NCI-H82 treated with DMSO at 0.1 percent for 48 hours (cell line): Measurements from ENCODE around the gene TECPR1.

ENCODE experiments used
- DNase-seq: peaks from one replicate; lab custom pipeline; 2025; ENCODE audit not compliant: unreplicated experiment; lab: John Stamatoyannopoulos, UW

The TECPR1 gene

DNA sequence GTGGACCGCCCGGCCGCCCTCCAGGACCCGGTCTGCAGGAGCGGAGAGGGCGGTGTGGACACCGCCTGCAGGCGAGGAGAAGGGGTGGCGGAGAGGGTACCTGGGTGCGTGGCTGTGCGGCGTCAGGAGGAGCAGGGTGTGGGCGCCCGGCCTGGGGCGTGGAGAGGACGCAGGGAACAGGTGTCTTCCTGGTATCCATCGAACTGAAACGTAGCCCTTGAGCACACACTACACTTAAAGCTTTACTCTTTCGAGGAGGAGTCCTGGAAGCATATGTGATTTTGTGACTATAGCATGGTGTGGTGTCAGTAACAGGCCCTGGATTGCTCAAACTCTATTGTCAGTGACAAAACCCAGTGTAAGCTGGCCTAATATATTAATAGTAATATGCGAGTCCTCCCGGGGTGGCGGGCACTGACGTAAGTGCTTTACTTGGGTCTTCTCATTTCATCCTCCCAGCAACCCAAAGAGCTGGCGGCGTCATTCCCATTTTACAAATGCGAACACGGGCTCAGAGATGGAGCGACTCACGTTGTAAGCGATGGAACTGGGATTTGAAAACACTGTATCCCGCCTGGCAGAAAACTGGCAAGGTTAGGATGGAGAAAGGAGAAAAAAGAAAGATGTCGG is 508 bp upstream of the TECPR1 start:
- DNase-seq, result no peak

DNA sequence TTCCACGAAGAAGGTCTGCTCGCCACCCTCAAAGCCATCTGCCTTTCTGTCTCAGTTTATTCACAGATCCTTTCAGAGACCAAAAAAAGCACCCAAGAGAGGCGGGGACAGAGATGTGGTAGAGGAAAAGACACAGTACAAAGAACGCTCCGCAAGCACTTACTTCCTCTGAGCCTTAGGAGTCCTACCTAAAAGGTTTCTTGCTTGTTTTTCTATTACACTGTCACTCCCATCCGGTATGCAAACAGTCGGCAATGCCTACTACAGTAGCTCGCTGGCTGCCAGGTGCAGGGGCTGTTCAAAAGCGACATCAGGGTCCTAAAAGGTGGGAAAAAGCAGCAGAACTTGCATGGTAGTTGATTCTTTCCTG is 816 bp downstream of the TECPR1 start:
- no peak for DNase-seq

DNA sequence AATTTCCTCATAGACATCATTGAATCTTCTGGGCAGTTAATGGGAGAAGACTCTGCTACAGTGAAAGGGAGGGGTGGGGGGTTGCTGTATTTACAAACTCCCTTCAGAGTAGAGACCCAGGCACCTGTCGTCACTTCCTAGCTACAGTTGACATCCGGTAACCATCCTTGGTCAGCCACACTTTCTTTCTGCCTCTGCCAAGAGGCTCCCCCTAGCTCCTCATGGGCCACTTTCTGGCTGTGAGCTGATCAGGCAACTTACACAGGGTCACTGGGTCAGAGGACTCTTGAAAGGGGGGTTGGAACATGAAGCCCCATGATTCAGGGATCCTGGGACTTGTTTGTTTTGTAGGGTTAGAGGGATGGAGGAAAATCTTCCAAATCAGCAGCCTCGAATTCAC is 1.2 kb downstream of the TECPR1 start:
- no peak for DNase-seq

DNA sequence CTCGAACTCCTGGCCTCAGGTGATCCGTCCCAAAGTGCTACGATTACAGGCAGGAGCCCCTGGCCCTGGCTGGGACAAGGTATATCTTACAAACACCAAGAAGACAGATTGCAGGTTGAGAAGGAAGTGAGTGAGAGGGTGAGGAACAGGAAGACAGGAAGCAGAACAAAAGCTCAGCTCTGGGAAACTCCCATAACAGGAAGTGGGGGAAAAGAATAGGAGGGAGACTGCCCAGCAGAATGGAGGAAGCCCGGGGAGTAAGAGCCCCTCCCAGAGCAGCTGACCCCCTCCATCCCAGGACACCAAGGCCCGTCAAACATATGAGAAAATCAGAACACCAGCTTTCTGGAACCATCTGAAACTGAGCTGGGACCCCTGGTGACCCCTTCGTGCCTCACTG is 2.9 kb downstream of the TECPR1 start:
- DNase-seq, result no peak

DNA sequence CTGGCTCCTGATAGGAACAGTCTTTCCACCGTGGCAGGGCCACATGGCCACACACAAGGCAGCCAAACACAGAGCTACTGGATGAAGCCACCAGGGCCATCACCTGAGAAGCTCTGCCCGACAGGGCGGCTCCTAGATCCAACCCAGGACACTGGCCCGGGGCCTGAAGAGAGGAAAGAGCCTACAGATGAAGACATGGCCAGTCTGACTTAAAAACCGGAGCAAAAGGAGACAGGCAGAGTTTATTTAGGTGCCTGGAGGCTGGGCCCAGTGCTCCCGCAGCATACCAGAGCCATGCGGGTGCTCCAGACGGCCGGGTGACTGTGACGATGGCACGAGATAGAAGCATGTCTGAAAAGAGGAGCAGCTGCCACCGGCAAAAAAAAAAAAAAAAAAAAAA is 3.9 kb downstream of the TECPR1 start:
- no peak for DNase-seq

DNA sequence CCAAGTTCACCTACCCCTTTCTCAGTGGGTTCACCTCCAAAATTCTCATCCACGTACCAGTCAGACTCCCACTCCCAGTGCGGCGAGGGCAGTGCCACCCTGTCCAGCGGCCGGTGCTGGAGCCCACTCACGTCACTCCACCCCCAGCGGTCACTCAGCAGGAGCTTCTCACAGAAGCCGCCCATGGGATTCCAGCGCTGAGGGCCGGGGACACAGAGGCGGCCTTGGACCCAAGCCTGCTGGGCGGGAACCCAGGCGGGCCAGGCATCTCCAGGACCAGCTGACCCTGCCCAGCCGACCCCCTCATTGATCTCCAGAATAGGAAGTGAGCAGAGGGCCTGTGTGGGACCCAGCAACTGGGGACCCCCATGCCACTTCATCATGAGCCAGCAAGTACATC is 7.2 kb downstream of the TECPR1 start:
- no peak for DNase-seq

DNA sequence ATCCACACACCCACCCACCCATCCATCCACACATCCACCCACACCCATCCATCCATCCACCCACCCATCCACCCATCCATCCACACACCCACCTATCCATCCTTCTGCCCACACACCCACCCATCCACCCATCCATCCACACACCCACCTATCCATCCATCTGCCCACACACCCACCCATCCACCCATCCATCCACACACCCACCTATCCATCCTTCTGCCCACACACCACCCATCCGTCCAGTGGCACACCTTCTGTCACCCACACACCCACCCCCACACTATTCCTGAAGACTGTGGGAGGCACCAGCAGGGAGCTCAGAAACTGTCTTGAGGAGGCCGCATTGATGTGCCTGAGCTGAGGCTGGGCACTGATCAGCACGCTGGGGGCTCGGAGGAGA is 9.1 kb downstream of the TECPR1 start:
- no peak for DNase-seq

DNA sequence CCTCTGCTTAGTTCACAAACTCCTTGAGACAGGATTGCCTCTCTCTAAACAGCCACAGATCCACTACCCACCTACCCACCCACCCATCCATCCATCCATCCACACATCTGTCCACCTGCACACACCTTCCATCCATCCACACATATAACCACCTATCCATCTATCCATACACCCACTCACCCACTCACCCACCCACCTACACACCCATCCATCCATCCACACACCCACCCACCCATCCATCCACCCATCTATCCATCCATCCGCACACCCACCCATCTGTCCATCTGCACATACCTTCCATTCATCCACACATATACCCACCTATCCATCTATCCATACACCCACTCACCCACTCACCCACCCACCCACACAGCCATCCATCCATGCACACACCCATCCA is 9.7 kb downstream of the TECPR1 start:
- DNase-seq, result no peak

DNA sequence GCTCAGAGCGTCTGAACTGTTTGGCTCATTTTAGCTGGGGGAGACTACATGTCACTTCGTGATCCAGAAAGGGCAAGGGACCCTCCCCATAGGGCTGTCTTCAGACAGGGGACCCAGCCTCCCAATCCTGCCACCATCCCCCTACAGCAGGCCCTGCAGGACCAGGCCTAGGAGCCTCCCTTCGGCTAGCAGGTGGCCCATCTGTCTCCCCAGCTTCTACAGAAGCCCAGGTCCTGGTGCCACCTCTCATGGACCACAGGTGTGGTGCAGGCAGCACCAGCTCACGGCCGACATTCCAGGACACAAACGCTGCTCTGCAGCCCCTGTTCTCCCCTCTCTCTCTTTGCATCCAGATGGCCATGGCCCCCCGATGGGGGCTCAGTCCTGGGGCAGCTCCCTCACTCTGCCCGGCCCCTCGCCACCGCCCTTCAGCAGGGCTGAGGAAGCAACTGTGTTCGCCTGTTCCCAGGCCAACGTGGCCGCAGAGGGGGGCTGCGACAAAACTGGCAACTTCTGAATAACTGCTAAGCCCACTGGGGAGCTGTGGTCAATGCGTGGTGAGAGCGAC is 10.3 kb downstream of the TECPR1 start:
- DNase-seq, result no peak

DNA sequence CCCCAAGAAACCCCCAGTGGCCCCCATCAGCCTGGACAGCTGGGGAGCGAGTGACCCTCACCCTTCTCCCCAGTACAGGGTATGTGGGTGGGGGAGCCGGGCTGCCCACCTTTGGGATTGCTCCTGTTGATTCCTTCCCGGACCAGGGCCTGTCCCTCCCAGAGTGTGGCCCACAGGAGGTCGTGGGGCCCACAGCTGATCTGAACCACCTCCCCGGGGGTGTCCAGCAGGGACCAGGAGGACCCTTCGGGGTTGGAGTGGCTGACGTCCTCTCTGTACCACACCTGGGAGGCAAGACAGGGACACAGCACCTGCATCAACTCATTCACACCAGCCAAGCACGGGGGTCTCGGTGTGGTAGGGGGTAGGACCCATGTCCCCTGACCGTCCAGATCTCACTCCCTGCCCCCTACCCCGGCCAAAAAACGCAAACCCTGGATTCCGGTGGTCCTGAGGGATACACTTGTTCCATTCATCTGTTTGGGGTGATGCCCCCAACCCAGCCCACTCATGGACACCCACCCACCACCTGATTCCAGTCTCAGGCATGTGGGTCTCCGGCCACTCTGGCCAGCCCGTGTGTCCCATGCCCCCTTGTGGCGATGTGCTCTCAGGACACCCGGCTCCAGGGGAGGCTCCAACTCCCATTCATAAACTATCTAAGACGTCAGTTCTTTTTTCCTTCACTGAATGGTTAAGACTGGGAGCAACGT is 10.9 kb downstream of the TECPR1 start:
- DNase-seq, result no peak

DNA sequence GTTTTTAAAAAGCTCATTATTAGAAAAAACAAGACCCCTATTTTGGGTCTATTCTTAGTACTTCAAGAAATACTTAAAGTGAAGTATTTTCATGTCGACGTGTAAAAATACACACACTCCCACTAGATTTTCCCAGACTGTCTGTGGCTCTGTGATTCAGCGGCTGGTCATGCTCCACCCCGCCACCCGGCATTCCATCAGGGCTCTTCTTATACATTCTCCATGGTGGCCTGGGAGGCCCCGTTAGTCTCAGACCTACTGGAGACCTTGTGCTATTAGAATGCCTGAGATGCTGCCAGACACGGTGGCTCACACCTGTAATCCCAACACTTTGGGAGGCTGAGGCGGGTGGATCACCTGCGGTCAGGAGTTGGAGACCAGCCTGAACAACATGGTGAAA is 13.1 kb downstream of the TECPR1 start:
- no peak for DNase-seq

DNA sequence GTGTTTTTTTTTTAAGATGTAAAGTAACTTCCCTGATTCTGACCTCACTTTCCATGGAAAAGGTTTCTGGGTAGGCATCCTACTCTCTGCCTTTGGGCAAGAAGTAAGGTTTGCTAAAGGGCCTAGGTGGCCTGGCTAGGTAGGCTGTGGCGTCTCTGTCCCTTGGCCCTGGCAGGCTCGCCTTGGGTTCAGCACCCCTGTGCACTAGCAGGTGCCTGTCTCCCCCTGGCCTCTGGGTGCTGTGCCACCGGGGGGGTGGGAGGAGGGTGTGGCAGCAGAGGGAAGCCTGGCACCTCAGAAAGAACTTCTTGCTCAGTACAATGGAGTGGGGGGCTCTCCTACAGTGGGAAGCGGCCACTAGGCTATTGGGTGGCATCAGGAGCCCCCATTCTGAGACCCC is 14.0 kb downstream of the TECPR1 start:
- DNase-seq, result no peak

DNA sequence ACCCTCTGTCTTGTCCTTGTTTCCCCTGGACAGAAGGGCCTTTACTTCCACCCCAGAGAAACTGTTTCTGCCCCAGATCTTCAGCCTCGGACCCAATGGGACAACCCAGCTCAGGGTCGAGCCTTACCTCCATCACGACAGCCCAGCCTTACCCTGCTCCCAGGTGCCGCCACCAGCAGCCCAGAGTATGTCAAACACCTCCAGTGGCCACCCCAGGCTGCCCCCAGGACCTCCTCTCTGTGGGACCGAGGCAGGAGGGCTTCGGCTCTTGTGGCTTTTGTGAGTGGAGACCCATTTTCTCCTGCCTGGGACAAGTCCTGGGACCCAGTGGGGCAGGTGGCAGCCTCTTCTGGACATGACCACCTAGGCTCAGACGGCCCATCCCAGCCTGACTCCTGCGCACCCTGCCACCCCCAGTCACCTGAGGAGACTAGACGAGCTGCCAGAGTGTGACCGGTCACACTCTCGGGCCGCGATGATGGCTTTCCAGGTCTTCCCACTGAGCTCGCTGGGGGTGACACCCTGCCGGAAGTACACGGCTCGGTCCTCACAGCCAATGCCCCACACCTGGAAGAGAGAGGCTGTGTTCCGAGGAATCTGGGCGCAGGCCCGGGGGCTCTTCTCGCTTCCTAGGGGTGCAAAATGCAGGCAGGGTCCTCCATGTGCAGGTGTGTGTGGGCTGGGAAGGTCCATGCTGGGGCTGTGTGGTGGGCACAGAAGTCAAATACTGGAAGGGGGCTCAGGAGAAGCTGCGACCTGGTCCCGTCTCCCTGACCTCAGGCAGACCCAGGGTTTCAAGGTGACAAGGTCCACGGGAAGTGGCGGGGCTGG is 15.5 kb downstream of the TECPR1 start:
- DNase-seq, result no peak

DNA sequence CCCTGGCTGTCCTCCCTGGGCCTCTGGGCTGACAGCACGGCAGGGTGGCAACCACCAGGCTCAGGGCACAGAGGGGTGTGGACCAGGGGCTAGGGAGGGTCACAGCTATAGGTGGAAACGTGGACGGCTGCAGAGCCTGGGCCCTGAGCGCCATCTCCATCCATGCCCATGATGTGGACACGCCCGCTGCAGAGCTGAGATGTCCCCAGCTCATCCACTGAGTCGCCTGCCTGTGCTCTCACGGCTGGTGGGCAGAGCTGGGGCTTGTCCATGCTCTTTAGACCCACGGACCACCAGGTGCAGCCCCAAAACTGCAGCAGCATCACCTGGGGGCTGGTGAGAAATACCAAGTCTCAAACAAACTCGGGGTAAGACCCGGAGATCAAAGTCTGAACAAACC is 16.1 kb downstream of the TECPR1 start:
- no peak for DNase-seq

DNA sequence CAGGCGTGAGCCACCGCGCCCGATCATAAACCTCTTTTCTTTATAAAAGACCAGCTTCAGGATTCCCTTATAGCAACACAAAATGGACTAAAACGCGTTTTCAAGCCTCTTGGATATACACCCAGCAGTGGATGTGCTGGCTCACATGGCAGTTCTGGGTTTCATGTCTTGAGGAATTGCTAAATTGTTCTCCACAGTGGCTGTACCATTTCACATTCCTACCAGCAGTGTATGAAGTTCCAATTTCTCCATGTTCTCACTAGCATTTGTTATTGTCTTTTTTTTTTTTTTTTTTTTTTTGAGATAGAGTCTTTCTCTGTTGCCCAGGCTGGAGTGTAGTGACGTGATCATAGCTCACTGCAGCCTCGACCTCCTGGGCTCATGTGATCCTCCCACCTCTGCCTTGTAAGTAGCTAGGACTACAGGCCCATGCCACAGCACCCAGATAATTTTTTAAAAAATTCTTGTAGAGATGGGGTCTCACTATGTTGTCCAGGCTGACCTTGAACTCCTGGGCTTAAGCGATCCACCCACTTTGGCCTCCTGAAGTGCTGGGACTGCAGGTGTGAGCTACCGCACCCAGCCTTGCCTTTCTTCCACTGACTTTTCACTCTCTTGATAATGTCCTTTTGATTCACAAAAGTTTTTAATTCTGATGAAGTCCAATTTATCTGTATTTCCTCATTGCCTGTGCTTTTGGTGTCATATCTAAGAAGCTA is 17.4 kb downstream of the TECPR1 start:
- DNase-seq, result no peak

DNA sequence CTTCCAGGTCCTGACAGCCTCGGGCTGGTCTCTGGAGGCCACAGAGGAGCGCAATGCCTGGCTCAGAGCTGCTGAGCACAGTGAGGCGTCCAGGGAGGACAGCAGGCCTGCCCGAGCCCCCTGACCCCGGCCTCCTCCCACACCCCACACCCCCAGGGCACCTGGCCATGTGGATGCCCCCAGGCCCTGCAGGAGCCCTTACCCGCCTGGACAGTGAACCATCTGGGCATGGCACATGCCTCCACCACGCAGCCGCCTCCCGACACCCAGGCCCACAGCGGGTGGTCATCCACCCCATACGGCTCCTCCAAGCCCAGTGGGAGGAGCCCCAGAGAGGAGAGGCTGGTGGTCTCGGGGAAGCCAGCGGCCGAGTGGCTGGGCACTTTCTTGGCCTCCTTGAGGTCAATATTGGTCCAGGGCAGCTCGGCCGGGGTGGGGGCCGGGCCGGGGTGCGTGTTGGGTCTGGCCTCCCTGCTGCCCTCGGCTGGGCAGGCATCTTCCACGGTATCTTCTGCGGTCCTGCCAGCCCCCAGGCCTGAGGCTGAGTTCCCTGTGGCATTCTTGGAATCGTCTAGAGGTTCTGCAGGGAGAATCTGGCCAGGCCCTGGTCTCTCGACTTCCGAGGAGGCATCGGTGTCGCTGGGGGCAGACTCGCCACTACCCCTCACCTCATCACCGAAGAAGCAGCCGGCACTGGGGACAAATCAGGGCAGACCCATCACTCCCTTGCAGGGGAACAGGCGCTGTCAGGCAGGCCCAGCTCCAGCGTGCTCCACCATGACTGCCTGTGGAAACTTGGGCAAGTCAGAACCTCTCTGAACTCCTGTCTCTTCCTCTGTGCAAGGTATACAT is 18.6 kb downstream of the TECPR1 start:
- DNase-seq, result no peak

DNA sequence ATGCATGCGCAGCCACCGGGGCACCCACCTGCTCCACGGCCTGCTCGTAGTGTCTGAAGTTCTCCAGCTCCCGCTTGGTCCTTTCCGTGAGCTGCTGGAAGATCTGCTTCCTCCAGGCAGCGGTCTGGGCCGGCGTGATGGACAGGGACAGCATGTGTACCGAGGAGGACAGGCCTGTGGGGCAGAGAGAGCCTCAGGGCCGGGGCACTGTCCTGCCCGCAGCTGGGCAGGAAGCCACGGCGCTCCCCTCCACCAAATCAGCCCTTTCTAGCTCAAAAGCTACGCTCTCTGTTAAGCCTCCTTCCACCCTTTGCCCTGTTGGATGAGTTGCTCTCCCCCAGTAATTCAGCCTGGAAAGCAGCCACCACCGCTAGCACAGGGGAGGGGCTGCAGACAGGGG is 19.2 kb downstream of the TECPR1 start:
- DNase-seq, result no peak

DNA sequence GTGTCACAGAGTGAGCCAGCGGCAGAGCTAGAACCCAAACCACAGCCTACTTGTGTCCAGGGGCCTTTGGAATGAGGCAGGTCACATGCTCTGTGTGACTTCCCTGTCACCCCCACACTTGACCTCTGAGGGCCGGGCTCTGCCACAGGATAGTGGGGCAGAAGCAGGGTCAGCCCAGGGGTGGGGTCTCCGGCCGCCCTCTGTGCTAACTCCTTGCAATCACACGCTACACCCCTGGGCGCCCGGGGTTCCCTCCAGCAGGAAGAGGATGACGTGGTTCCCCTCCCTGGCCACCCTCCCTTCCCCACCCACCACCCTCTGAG is 19.8 kb downstream of the TECPR1 start:
- DNase-seq, result no peak

DNA sequence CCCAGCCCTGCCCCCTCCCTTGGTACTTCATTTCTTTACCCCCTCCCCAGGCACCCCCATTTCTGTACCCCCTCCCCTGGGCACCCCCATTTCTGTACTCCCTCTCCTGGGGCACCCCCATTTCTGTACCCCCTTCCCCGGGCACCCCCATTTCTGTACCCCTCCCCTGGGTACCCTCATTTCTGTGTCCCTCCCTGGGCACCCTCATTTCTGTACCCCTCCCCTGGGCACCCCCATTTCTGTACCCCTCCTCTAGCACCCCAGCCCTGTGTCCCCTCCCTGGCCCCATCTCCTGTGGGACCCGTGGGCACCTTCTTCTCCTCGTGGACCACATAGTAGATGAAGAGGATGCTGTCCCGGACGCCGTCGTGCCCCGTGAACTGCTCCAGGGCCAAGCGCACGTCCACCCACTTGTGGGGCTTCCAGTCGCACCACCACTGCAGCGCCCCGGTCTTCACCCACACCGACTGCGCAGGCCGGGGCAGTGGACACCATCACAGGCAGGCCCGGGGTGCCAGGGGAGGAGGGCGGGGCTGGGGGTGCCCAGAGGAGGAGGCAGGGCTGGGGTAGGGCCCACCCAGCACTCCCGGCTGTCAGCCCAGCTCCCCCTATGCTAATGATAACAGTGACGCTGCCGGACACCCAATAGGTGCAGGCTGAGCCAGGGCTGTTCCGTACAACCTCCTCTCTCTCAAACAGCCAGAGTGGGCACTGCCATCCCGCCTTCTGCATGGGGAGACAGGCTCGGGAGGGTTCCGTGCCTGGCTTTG is 20.4 kb downstream of the TECPR1 start:
- DNase-seq, result no peak
